ENCODE measurements around the gene STXBP1. TPM values are rescaled to one million over a fixed set of nuclear protein-coding genes. Genes with fewer than 3 reads are reported as not detected.

The STXBP1 gene
- total and polyA plus RNA-seq, 9 of the 15 experiments (the other 6 are each of a cell fraction or from before 2014, with no cell fraction given), result 4.6 to 35.1 (median 9.7) TPM

DNA sequence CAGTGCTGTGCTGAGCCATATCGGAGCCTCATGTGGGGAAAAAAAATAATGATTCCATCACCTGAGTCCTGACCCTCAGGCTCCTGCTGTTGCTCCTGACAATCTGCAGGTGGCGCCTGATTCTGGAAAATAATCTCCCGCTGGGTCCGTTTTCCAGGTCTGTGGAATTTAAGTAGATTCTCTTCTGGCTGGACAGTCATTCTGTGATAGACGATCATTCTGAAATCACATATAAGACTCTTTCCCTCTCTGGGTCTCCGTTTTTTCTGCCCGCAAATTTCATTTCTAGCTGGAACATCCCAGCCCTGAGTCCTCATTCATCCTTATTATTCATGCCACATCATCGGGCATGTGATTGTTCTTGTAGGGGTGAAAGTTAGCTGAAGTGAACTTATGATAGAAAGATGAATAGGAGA lies 22.1 kb upstream of the STXBP1 start (continued):
- peak; percentile 92 to 94 for TF ChIP-seq RAD21 (CRISPR knock-in tag; conservative IDR thresholded peaks at IDR 0.05 in 1 of 2, IDR thresholded peaks at IDR 0.05 in 1 of 2)
- no peak for TF ChIP-seq ETV6 (IDR thresholded peaks at IDR 0.05; ENCODE audit: borderline replicate concordance in 1 of 2, low read depth in 2 of 2, low read length in 1 of 2)
- TF ChIP-seq ETV6 (CRISPR knock-in tag; IDR thresholded peaks at IDR 0.05; ENCODE audit: borderline replicate concordance), result no peak
- no peak for TF ChIP-seq ZNF318 (IDR thresholded peaks at IDR 0.05; ENCODE audit: borderline replicate concordance in 1 of 2, low read depth in 1 of 2)
- TF ChIP-seq, protein P1, sequence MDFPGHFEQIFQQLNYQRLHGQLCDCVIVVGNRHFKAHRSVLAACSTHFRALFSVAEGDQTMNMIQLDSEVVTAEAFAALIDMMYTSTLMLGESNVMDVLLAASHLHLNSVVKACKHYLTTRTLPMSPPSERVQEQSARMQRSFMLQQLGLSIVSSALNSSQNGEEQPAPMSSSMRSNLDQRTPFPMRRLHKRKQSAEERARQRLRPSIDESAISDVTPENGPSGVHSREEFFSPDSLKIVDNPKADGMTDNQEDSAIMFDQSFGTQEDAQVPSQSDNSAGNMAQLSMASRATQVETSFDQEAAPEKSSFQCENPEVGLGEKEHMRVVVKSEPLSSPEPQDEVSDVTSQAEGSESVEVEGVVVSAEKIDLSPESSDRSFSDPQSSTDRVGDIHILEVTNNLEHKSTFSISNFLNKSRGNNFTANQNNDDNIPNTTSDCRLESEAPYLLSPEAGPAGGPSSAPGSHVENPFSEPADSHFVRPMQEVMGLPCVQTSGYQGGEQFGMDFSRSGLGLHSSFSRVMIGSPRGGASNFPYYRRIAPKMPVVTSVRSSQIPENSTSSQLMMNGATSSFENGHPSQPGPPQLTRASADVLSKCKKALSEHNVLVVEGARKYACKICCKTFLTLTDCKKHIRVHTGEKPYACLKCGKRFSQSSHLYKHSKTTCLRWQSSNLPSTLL (IDR thresholded peaks at IDR 0.05), result no peak
- TF ChIP-seq BDP1 (IDR thresholded peaks at IDR 0.05; ENCODE audit: insufficient read depth, insufficient read length), result no peak
- no peak for TF ChIP-seq RBM17 (IDR thresholded peaks at IDR 0.05; ENCODE audit: borderline replicate concordance, low read depth, low read length)
- no peak for TF ChIP-seq LCOR (CRISPR knock-in tag; IDR thresholded peaks at IDR 0.05)
- peak; percentile 54; the same call in 1 of the 2 replicates for TF ChIP-seq ARID2 (IDR thresholded peaks at IDR 0.05)
- no peak for TF ChIP-seq NCOR1 (IDR thresholded peaks at IDR 0.05)
- TF ChIP-seq U2AF2 (optimal IDR thresholded peaks at IDR 0.05; ENCODE audit: low read depth, low read length), result no peak
- no peak for TF ChIP-seq ZNF239 (CRISPR knock-in tag; IDR thresholded peaks at IDR 0.05)
- no peak for TF ChIP-seq ZNF175 (CRISPR knock-in tag; IDR thresholded peaks at IDR 0.05; ENCODE audit: low read depth)
- no peak for TF ChIP-seq ZNF347 (CRISPR knock-in tag; IDR thresholded peaks at IDR 0.05; ENCODE audit: low read depth)
- TF ChIP-seq, protein P2, sequence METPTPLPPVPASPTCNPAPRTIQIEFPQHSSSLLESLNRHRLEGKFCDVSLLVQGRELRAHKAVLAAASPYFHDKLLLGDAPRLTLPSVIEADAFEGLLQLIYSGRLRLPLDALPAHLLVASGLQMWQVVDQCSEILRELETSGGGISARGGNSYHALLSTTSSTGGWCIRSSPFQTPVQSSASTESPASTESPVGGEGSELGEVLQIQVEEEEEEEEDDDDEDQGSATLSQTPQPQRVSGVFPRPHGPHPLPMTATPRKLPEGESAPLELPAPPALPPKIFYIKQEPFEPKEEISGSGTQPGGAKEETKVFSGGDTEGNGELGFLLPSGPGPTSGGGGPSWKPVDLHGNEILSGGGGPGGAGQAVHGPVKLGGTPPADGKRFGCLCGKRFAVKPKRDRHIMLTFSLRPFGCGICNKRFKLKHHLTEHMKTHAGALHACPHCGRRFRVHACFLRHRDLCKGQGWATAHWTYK (CRISPR knock-in tag; IDR thresholded peaks at IDR 0.05), result no peak
- TF ChIP-seq ZNF76 (CRISPR knock-in tag; IDR thresholded peaks at IDR 0.05; ENCODE audit: borderline replicate concordance), result no peak

Measured in K562 (cell line).